GM19438 (cell line): ENCODE measurements around the gene ZNF248.
"Not testable (repeated sequence)": the region's sequence is repeated elsewhere in the genome, so short reads cannot be mapped to it uniquely, and the experiment has no call there.

Experiments used
- ATAC-seq: cut with Tn5 transposase; IDR thresholded peaks from one replicate; pipeline ENCODE4 v1.9.1; 2021; ENCODE audit warnings: low read depth; ENCODE audit not compliant: unreplicated experiment

ZNF248 gene

DNA sequence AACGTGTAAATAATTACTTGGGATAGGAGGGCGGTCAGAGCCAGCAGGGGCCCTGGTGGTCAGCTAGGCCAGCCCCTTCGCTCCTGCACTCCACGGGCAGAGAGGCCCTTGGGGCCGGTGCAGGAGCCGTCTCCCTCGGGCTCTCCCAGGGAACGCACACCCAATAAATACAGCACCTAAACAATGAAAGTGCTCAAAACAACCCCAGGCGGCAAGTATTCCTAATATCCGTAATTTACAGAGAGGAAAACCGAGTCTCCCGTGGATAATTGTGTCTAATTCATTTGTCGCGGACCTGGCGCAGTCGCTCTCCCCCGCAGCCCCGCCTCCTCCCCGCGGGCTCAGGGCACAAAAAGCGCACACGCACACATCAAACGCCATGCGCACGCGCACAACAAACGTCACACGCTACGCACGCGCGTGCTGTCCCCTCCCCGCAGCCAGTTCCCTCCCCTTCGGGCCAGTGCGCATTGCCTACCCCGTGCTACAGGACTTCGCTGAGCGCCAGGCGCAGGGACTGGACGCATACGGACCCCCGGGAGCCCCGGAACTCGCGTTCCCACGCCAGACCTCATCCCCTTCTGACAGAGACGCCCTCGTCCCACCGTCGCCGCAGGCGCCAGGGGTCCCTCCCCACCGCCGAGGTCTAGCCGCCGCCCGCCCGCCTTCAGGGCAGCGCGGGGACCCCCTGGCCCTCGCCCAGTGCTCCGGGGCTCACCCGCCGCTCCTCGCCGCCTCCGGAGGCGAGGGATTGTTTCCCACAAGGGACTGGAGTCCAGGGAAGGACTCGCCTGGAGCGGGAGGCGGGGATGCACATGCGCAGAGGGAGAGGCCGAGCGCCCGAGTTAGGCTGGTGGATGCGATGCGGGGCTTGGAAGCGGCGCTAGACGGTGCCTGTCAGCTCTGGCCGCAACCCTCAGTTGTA lies at the start of gene ZNF248:
TSS of gene ZNF248 (minus strand) at position 324 of the 925 bp plus-strand sequence. CDS start 1,300 bp downstream, outside the sequence.
- peak; percentile 95 for ATAC-seq

DNA sequence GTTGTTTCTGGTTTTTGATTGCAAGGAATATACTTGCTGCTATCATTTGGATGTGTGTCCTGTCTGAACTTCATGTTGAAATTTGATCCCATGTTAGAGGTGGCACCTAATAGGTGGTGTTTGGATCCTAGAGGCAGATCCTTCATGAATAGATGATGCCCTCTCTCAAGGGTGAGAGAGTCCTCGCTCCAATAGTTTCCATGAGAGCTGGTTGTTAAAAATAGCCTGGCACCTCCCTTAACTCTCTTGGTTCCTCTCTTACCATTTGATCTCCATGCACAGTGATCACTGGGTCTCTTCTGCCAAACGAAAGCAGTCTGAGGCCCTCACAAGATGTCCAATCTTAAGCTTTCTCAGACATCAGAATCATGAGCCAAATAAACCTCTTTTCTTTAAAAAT lies 49.0 kb upstream of the ZNF248 start:
- ATAC-seq, result no peak

GRCh38 chr10:37896436-37896835 lies 39.0 kb upstream of the ZNF248 start:
- ATAC-seq, result no peak

GRCh38 chr10:37895674-37896073 lies 38.3 kb upstream of the ZNF248 start:
- no peak for ATAC-seq

GRCh38 chr10:37885850-37886249 lies 28.4 kb upstream of the ZNF248 start:
- no peak for ATAC-seq

GRCh38 chr10:37872955-37873354 lies 15.5 kb upstream of the ZNF248 start:
- no peak for ATAC-seq

DNA sequence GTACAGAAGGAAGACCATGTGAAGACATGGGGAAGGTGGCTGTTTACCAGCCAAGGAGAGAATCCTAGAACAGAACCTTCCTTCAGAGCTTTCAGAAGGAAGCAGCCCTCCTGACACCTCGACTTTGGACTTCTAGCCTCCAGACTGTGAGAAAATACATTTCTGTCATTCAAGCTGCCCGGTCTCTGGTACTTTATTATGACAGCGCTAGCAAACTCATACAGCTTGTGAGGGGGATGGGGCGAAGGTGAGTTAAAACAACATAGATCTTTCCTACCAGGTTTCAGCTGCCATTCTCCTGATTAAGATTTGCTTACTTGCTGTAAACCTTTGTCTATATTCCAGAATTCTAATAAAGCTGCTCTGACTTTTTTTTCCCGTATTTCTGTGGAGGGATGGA lies 14.9 kb upstream of the ZNF248 start:
- ATAC-seq, result no peak

DNA sequence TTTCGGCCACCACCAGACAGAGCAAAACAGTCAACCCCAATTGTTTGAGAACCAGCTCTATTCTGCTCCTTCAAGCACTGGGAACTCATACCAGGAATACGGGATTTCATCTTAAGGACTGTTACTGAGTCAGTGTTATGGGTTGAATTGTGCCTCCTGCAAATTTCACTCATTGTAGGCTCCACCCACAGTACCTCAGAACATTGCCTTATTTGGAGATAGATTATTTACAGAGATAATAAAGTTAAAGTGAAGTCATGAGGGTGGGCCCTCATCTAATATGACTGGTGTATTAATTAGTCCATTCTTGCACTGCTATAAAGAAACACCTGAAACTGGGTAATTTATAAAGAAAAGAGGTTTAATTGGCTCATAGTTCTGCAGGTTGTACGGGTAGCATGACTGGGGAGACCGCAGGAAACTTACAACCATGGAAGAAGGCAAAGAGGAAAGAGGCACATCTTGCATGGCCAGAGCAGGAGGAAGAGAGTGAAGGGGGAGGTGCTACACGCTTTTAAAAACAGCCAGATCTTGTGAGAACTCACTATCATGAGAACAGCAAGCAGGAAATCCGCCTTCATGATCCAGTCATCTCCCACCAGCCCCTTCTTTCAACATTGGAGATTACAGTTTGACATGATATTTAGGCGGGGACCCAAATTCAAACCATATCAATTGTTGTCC lies 14.3 kb upstream of the ZNF248 start:
- no peak for ATAC-seq

DNA sequence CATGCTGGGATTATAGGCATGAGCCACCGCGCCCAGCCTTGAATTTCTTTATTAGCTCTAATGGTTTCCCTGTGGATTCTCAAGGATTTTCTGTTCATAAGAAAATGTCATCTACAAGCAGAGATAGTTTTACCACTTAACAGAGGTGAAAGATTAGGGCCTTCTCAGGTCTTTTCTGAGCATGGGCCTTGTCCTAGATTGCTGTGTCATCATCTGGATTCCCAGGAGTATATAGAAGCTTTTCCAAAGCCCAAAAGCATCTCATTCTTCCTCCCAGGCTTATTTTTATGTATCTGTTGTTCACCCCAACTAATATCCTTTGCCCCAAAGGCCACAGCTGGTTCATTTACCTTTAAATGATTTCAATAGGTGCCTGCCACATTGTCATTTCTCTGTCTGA lies 13.7 kb upstream of the ZNF248 start:
- ATAC-seq, result no peak

DNA sequence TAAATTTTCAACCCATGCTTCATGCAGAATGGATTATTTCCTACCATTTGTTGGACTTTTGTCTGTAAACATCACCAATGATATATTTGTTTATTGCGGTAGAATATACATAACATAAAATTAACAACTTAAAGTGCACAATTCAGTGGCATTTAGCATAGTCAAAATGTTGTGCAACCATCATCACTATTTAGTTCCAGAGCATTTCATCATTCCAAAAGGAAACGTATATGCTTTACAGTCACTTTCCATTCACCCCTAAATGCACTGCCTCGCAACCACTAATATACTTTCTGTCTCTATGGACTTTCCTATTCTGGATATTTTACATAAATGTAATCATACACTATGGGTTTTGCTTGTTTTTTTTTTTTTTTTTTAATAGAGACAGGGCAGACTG lies 11.4 kb upstream of the ZNF248 start:
- no peak for ATAC-seq

DNA sequence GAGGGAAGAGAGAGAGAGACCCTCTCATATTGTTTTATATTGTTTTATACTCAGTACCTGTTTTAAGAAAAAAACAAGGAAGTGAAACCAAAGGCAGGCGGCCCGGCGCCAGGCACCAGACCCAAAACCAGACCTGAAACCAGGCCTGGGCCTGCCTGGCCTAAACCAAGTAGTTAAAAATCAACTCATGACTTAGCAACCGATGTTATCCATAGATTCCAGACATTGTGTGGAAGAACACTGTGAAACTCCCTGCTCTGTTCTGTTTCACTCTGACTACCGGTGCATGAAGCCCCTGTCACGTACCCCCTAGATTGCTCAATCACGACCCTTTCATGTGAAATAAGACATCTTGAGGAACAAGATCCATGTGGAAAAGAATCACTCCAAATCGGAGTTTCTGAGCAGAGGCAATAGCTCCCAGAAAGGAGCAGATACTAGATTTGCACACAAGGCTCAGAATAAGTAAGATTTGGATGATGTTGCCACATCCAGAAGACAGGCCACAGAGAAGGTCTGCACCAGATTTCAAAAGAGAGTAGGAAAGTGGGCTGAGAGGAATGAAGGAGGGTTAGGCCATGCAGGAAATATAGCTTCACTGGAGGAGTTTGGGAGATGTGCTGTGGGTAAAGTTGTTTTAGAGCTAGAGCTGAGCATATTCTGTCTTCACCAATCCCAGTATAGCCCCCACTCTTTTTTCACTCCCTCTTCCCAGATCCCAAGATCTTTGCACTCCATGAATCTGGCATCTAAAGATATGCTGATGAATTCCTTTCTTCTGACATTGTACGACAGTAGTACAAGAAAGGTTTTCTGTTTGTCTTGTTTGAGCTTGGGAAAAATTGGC lies 8.8 kb upstream of the ZNF248 start:
- no peak for ATAC-seq

- ATAC-seq, result no peak
Measured at GRCh38 chr10:37865264-37865663, 7.9 kb upstream of the ZNF248 start.

DNA sequence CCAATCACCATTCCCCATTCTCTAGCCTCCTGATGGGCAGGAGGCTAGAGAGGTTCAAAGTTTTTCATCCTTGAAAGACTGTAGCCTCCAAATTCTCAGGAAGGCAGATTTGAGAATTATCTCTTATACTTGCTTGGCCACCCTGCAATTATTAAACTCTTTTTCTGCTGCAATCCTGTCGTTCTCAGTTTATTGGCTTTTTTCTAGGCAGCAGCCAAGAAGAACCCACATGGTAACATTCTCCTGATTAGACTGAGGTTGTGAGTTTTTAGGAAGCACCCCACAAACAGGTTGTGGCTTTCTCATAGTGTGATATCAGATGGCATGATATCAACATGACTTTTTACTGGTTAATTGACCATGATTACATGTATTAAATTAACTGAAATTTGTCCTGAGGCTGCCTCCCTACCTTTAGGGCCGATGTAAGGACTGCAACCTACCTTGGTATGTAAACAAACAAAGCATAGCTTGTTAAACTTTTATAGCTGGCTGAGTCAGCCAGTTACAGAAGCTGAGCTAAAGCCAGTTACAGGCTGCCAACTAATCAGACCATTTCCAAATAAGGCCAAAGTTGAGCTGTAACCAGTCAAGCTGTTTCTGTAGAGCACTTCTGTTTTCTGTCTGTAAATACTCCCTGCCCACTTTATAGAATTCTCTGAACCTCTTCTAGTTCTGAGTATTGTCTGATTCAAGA lies 3.2 kb upstream of the ZNF248 start:
- no peak for ATAC-seq

- ATAC-seq, result not testable (repeated sequence)
Measured at GRCh38 chr10:37859270-37859669, 1.9 kb upstream of the ZNF248 start.

DNA sequence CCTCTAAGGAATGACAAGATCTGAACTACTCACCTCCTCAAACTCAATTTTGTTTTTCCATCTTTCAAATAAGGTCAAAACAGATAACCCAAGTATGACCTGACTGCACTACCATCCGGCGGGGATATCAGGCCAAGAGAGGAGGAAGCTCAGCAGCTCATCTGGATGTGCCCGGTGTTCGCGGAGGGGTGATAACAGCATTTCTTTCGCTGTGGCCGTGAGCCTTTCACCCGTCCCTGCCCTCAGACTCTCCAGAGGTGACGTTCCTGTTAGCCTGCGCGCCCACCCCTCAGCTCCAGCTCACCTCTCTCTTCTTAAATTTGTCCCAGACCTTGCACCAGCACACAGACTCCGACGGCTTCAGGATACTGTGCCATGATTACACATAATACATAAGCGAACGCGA lies 526 bp downstream of the ZNF248 start:
- ATAC-seq, result peak; percentile 28

- no peak for ATAC-seq
Measured at GRCh38 chr10:37855636-37856035, 1.8 kb downstream of the ZNF248 start.

GRCh38 chr10:37854626-37855025 lies 2.8 kb downstream of the ZNF248 start:
- no peak for ATAC-seq

DNA sequence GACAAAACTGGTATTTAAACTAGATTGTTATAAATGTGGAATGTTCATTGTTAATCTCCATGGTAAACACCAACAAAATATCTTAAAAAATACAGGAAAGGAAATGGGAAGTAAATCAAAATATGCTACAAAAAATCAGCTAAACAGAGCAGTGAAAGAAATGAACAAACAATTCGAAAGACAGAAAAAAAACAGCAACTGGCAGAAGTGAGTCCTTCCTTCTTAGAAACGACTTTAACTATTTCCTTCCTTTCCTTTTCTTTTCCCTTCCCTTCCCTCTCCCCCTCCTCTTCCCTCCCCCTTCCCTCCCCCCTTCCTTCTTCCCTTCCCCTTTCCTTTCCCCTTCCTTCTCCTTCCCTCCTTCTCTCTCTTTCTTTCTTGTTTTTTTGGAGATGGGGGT lies 12.8 kb downstream of the ZNF248 start:
- ATAC-seq, result no peak

DNA sequence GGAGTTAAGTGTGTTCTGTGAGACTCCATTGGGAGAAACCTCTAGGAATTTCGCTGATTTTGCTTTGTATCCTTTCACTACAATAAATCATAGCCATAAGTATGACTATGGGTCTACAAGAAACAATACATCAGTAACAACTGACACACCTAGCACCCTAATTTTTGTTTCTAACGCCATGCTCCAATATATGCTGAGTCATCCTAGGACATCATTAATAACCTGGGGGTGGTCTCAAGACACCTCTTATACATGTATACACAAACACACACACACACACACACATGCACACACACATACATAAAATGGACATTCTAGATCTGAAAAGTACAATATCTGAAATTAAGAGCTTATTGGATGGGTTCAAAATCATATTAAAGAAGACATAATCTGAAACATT lies 18.2 kb downstream of the ZNF248 start:
- no peak for ATAC-seq
